Measurements from ENCODE around the gene LRSAM1.

Gene LRSAM1

GRCh38 chr9:127485995-127486394 lies 34.7 kb downstream of the LRSAM1 start:
- TF ChIP-seq, protein P1, sequence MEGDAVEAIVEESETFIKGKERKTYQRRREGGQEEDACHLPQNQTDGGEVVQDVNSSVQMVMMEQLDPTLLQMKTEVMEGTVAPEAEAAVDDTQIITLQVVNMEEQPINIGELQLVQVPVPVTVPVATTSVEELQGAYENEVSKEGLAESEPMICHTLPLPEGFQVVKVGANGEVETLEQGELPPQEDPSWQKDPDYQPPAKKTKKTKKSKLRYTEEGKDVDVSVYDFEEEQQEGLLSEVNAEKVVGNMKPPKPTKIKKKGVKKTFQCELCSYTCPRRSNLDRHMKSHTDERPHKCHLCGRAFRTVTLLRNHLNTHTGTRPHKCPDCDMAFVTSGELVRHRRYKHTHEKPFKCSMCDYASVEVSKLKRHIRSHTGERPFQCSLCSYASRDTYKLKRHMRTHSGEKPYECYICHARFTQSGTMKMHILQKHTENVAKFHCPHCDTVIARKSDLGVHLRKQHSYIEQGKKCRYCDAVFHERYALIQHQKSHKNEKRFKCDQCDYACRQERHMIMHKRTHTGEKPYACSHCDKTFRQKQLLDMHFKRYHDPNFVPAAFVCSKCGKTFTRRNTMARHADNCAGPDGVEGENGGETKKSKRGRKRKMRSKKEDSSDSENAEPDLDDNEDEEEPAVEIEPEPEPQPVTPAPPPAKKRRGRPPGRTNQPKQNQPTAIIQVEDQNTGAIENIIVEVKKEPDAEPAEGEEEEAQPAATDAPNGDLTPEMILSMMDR (IDR thresholded peaks at IDR 0.05; ENCODE audit: control insufficient read depth, insufficient read depth, low read depth, low read length, missing control alignments) = no peak
- no peak for DNase-seq (ENCODE audit: low read depth)
- no peak overlapping the region for H3K4me3 ChIP-seq (ENCODE audit: control insufficient read depth, low read depth, low read length)

- no peak overlapping the region for H3K4me3 ChIP-seq (ENCODE audit: control insufficient read depth, low read depth, low read length)
- TF ChIP-seq, protein P1 (IDR thresholded peaks at IDR 0.05; ENCODE audit: control insufficient read depth, insufficient read depth, low read depth, low read length, missing control alignments) = no peak
- no peak for DNase-seq (ENCODE audit: low read depth)
These were observed 37.6 kb downstream of the LRSAM1 start for GRCh38 chr9:127488946-127489345.

- TF ChIP-seq, protein P1 (IDR thresholded peaks at IDR 0.05; ENCODE audit: control insufficient read depth, insufficient read depth, low read depth, low read length, missing control alignments) = no peak
- no peak for DNase-seq (ENCODE audit: low read depth)
- H3K4me3 ChIP-seq (ENCODE audit: control insufficient read depth, low read depth, low read length) = no peak overlapping the region
These were observed 38.3 kb downstream of the LRSAM1 start for GRCh38 chr9:127489471-127490115.

DNA sequence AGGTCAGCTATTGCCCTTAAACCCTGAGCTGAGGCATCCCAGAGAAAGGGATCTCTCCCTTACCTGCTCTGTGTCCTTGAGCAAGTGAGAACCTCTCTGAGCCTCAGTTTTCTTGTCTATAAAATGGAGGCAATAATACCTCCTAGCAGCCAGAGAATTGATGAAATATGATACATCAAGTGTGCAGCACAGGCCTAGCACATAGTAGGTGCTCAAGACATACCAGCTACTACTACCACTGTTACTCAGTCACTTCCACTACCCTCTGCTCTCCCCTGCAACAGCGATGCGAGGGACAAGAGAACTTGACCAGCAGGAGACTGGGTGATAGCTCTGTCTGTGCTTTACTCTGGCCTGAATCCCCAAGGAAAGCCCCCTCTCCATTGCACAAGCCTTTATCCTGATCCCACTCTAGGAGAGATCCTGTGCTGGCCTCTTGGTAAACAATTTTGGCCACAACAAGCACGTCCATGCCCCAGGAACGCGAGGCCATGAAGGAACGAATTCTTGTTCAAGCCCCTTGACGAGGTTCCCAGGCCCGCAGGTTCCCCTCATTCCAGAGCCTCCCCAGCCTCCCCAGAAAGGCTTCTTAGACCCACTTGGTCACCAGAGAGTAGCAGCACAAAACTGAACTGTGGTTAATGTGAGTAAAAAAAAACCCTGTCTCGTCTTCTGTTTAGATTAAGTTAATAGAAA lies 39.4 kb downstream of the LRSAM1 start:
- TF ChIP-seq, protein P1 (IDR thresholded peaks at IDR 0.05; ENCODE audit: control insufficient read depth, insufficient read depth, low read depth, low read length, missing control alignments) = no peak
- no peak overlapping the region for H3K4me3 ChIP-seq (ENCODE audit: control insufficient read depth, low read depth, low read length)
- no peak for DNase-seq (ENCODE audit: low read depth)

- DNase-seq (ENCODE audit: low read depth) = no peak
- TF ChIP-seq, protein P1 (IDR thresholded peaks at IDR 0.05; ENCODE audit: control insufficient read depth, insufficient read depth, low read depth, low read length, missing control alignments) = no peak
- H3K4me3 ChIP-seq (ENCODE audit: control insufficient read depth, low read depth, low read length) = no peak overlapping the region
These were observed 40.2 kb downstream of the LRSAM1 start for GRCh38 chr9:127491516-127491915.

GRCh38 chr9:127492616-127493015 lies 41.3 kb downstream of the LRSAM1 start:
- DNase-seq (ENCODE audit: low read depth) = no peak
- no peak overlapping the region for H3K4me3 ChIP-seq (ENCODE audit: control insufficient read depth, low read depth, low read length)
- TF ChIP-seq, protein P1 (IDR thresholded peaks at IDR 0.05; ENCODE audit: control insufficient read depth, insufficient read depth, low read depth, low read length, missing control alignments) = no peak
